DOHH2 (cell line): ENCODE results near the gene EXOSC3.

Source experiments
- CTCF ChIP-seq: fragments of 200-600 bp; sonication (generic); IDR thresholded peaks from one replicate; pipeline ENCODE4 v1.5.1; 2014; ENCODE audit warnings: antibody characterized with exemption, mild to moderate bottlenecking, low read depth, low read length; ENCODE audit not compliant: poor library complexity, severe bottlenecking
- EZH2phosphoT487 ChIP-seq: fragments of 200-600 bp; sonication (generic); IDR thresholded peaks from 2 replicates; pipeline ENCODE4 v1.6.1; 2017; ENCODE audit warnings: borderline replicate concordance, mild to moderate bottlenecking, antibody characterized with exemption, low read length, moderate library complexity, mixed read lengths

- TF ChIP-seq CTCF (no peak), EZH2phosphoT487 (no peak)
These were observed 17.3 kb upstream of the EXOSC3 start for GRCh38 chr9:37801959-37802711.
